Loucy (cell line): ENCODE measurements around the gene CHST11.

ENCODE experiments used
- EZH2phosphoT487 ChIP-seq: fragments of 200-600 bp; IDR thresholded peaks from 2 replicates; pipeline ENCODE4 v1.6.1; 2018; ENCODE audit warnings: antibody characterized with exemption, mild to moderate bottlenecking, moderate library complexity, borderline replicate concordance
- TF ChIP-seq, protein P1 (sequence below): fragments of 200-600 bp; sonication (generic); conservative IDR thresholded peaks from 2 replicates; pipeline ENCODE4 v1.5.1; 2014; ENCODE audit warnings: mild to moderate bottlenecking, antibody characterized with exemption, low read length

DNA sequence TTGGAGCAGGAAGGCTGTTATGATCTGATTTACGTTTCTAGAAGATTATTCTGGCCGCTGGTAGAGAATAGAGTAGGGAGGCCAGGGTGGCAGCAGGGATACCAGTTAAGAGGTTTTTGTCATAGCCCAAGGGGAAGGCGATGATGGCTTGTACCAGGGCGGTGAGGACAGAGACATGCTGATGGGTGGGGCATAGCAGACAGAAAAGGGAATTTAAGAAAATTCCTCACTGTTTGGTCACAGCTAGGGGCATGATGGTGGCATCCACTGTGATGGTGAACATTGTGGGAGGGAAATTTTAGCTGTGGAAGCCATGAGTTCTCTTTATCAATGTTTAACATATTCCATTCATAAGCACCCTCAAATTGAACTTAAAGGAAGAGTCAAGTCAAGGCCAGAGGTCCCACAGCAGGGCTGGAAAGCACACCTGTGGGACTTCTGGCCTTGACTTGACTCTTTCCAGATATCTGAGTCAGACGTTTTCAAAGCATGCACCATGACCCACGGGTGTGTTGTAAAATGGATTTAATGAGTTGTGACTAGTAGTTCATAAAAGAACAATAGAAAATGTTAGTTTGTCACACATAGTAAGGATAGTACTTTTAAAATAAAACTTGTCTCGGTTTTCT, 134.6 kb downstream of the CHST11 start:
- TF ChIP-seq, protein P1, sequence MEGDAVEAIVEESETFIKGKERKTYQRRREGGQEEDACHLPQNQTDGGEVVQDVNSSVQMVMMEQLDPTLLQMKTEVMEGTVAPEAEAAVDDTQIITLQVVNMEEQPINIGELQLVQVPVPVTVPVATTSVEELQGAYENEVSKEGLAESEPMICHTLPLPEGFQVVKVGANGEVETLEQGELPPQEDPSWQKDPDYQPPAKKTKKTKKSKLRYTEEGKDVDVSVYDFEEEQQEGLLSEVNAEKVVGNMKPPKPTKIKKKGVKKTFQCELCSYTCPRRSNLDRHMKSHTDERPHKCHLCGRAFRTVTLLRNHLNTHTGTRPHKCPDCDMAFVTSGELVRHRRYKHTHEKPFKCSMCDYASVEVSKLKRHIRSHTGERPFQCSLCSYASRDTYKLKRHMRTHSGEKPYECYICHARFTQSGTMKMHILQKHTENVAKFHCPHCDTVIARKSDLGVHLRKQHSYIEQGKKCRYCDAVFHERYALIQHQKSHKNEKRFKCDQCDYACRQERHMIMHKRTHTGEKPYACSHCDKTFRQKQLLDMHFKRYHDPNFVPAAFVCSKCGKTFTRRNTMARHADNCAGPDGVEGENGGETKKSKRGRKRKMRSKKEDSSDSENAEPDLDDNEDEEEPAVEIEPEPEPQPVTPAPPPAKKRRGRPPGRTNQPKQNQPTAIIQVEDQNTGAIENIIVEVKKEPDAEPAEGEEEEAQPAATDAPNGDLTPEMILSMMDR: no peak
- TF ChIP-seq EZH2phosphoT487: no peak
